Stomach smooth muscle (tissue), 2 donors: ENCODE measurements around the gene C9orf40.

ENCODE experiments used
- H3K27ac ChIP-seq: one replicate; pipeline ENCODE4 v1.7.0; 2013; ENCODE audit warnings: mild to moderate bottlenecking, low read length, inconsistent platforms
- H3K27me3 ChIP-seq, 2 donors: one replicate each; pipeline ENCODE4 v1.7.0; 2013; ENCODE audit warnings: low read length in 2 of 2; ENCODE audit not compliant: insufficient read depth in 2 of 2, control insufficient read depth in 1 of 2
- H3K36me3 ChIP-seq, 2 donors: one replicate each; pipeline ENCODE4 v1.7.0; 2013; ENCODE audit warnings: low read length in 2 of 2; ENCODE audit not compliant: control insufficient read depth in 2 of 2, insufficient read depth in 2 of 2
- H3K4me1 ChIP-seq: one replicate; pipeline ENCODE4 v1.7.0; 2013; ENCODE audit warnings: low read length; ENCODE audit not compliant: control insufficient read depth, insufficient read depth
- H3K4me3 ChIP-seq, 2 donors: one replicate each; pipeline ENCODE4 v1.7.0; 2013; ENCODE audit warnings: low read length in 2 of 2
- H3K9ac ChIP-seq, 2 donors: one replicate each; pipeline ENCODE4 v1.7.0; 2013; ENCODE audit warnings: low read length in 2 of 2, mild to moderate bottlenecking in 1 of 2
- H3K9me3 ChIP-seq, 2 donors: one replicate each; pipeline ENCODE4 v1.7.0; 2013; ENCODE audit warnings: low read length in 2 of 2; ENCODE audit not compliant: control insufficient read depth in 2 of 2
- donor health status: healthy.
- donor health status: Pancreatic carcinoma.

The C9orf40 gene, protein sequence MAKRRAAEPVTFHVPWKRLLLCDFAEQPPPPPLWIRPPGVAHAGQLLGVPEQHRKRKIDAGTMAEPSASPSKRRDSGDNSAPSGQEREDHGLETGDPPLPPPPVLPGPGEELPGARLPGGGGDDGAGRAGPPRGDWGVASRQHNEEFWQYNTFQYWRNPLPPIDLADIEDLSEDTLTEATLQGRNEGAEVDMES

DNA sequence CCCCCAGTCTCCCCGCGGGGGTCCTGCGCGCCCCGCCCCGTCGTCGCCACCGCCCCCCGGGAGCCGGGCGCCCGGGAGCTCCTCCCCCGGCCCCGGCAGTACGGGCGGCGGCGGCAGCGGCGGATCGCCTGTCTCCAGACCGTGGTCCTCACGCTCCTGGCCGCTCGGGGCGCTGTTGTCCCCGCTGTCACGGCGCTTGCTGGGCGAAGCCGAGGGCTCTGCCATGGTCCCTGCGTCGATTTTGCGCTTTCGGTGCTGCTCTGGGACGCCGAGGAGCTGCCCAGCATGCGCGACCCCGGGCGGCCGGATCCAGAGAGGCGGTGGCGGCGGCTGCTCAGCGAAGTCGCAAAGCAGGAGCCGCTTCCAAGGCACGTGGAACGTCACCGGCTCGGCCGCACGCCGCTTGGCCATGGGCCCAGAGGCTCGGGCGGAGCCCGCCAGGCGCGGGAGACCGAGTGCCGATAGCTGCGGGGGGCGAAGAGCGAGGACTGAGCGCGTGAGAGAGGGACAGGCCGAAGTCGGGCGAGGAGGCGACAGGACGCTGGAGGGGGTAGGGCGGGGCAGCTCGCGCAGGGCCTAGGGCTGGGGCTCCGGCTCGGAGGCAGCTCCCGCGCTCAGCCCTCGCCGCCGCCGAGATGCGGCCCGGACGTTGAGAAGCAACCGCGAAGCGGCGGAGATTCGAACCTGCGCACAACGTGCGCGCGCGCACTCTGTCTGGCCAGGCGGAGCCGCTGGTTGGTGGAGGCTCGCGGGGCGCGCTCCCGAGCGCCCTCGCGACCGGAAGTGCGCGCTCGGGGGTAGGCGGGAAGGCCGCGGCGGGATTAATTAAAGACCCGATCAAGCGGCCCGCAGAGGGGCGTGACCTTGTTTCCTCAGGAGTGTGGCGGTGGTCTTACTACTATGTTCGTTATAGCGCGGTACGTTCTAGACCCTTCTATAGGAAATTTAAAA lies at the start of gene C9orf40:
Gene C9orf40, minus strand, starts transcription at position 712 of the 951 bp plus-strand sequence. Its CDS starts 301 bp downstream, at position 411.
- no peaks in the 10 kb centered on the region for H3K9me3 ChIP-seq
- peak within 1 kb of the TSS; percentile 93 for H3K27ac ChIP-seq
- peaks cover 3% of the 10 kb centered on the region for H3K4me1 ChIP-seq
- H3K27me3 ChIP-seq: no peaks in the 10 kb centered on the region
- peak within 1 kb of the TSS; percentile 88 to 94 for H3K9ac ChIP-seq
- H3K36me3 ChIP-seq: no peaks in the 10 kb centered on the region
- peak within 1 kb of the TSS; percentile 74 to 93 for H3K4me3 ChIP-seq

DNA sequence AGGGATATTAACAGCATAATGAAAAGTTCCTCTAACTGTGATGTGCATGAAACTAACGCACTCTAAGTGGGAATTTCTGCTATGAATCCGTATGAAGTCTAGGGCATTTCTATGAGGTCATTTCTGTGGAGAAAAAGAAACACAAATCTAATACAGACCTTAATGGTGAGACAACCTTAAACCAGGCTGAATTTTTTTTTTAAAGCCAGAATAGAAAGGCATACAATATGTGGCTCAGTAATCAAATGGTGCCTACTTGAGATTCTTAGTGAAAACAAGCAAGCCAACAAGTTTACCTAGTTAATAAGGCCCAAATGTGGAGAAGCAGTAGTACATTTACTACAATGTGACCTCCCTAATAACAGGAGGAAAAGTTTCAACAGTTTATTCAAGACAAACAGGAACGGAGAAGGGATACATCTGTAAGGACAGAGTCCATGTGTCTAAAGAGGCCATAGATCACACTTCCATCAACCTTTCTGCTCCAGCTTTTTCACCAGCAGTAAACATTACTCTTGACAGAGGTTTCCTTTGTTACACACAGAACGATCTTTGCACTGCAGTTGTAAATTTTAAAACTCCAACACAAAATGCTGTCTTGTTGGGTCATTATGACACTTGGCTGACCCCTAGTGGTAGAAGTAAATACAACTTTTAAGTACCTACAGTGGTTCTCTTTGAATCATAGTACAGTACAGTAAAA lies 49.2 kb upstream of the C9orf40 start:
- Histone ChIP-seq H3K4me3 (no peak overlapping the region), H3K27me3 (no peaks in the 10 kb centered on the region), H3K4me1 (no peaks in the 10 kb centered on the region), H3K27ac (no peak overlapping the region), H3K9me3 (no peaks in the 10 kb centered on the region), H3K36me3 (peaks cover 0 to 1% of the 10 kb centered on the region in 2 donors), H3K9ac (peak overlapping the region in 1 of 2 donors; percentile 39)

DNA sequence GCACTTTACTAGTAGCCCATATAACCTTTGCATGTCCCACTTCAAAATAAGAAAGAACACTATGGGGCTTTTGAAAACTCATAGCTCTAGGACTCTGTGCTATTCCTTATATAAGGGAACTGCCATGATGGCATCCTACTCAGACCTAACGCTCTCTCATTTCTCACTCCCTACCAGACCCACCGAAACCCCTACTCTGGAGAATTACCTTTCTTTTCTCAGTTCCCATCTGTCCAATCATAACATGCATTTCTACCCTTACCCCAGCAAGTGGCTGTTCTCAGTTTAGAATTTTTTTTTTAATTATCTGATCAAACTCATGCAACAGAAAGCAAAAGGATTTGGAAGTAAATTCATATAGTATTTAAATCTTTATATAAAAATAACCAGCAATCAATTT lies 48.1 kb upstream of the C9orf40 start:
- Histone ChIP-seq H3K4me3 (no peak overlapping the region), H3K9me3 (no peaks in the 10 kb centered on the region), H3K4me1 (no peaks in the 10 kb centered on the region), H3K36me3 (peaks cover 3% of the 10 kb centered on the region in 2 donors), H3K27me3 (no peaks in the 10 kb centered on the region), H3K27ac (no peak overlapping the region), H3K9ac (no peak overlapping the region)

DNA sequence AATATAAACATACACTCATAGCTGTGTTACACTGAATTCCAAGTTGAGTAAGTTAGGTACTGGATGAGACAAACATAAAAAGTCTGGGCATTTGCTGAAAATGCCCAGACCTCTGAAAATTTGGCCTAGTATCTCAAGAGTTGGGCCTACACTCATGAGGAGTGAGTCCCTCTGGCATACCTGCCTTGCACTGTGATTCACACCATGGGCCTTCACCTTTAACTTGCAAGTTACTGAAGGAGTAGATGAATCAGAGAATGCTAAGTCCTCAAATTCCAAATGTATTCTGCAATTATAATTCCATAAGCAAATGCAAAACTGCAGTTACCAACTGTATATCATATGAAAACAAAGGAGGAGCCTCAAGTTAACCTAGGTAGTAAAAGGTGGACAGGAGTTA lies 32.3 kb upstream of the C9orf40 start:
- Histone ChIP-seq H3K4me1 (no peaks in the 10 kb centered on the region), H3K9me3 (no peaks in the 10 kb centered on the region), H3K4me3 (no peak overlapping the region), H3K27me3 (no peaks in the 10 kb centered on the region), H3K9ac (no peak overlapping the region), H3K27ac (no peak overlapping the region), H3K36me3 (peaks cover 0 to 2% of the 10 kb centered on the region in 2 donors)

DNA sequence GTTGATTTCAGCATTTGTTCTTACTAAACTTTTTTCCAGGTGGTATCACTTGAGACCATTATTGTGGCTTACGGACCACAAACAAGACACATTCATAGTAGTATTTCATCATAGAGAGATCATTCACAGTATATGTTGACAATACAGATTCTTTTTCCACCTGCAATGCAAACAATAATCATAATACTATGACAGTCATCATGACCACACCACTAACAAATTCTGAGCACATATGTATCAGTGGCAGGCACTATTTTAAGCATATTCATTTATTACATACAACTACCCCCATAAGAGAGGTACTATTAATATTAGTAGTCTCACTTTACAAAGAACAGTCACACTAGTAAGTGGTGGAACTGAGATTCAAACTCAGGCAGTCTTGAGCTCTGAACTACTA lies 31.0 kb upstream of the C9orf40 start:
- no peaks in the 10 kb centered on the region for H3K4me1 ChIP-seq
- H3K4me3 ChIP-seq: no peak overlapping the region
- no peak overlapping the region for H3K27ac ChIP-seq
- peaks cover 0 to 2% of the 10 kb centered on the region in 2 donors for H3K36me3 ChIP-seq
- no peaks in the 10 kb centered on the region for H3K27me3 ChIP-seq
- no peak overlapping the region for H3K9ac ChIP-seq
- no peaks in the 10 kb centered on the region for H3K9me3 ChIP-seq

DNA sequence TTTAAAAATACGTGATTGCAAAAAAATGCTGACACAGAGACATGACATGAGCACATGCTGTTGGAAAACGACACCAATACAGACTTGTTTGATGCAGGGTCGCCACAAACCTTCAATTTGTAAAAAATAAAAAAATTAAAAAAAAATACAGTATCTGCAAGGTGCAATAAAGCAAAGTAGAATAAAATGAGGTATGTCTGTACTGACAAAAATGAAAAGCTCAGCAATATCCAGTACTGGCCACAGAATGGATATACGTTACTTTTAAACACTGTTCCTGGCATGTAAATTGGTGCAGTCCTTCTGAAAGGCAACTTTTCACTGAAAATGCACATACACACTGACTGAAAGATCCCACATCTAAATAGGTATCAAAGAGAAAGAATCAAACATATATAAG lies 27.1 kb upstream of the C9orf40 start:
- H3K4me3 ChIP-seq: no peak overlapping the region
- no peak overlapping the region for H3K9ac ChIP-seq

DNA sequence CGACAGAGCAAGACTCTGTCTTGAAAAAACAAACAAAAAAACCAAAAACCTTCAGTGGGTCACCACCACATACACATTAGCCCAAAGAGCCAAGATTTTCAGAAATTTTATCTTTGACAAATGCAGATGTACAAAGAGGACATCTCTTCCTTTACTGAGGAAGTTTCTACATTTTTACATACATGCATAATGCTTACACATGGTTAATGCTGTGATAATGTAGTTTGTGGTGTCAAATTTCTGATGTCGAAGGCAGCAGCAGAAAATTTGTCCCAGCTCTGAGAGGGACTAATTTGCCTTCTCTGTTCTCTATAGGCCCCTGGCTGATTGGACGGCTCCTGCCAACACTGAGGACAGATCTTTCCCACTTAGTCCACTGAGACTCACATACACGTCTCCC lies 24.6 kb upstream of the C9orf40 start:
- Histone ChIP-seq H3K27ac (no peak overlapping the region), H3K27me3 (no peaks in the 10 kb centered on the region), H3K9me3 (peaks cover 0 to 8% of the 10 kb centered on the region in 2 donors), H3K4me1 (no peaks in the 10 kb centered on the region), H3K4me3 (no peak overlapping the region), H3K36me3 (peaks cover 5% of the 10 kb centered on the region in 2 donors), H3K9ac (no peak overlapping the region)

More for the DNA sequence above, 27.1 kb upstream of the C9orf40 start:
- Histone ChIP-seq H3K36me3 (peaks cover 5 to 7% of the 10 kb centered on the region in 2 donors), H3K4me1 (no peaks in the 10 kb centered on the region), H3K27ac (no peak overlapping the region), H3K27me3 (no peaks in the 10 kb centered on the region), H3K9me3 (peaks cover 0 to 8% of the 10 kb centered on the region in 2 donors)

DNA sequence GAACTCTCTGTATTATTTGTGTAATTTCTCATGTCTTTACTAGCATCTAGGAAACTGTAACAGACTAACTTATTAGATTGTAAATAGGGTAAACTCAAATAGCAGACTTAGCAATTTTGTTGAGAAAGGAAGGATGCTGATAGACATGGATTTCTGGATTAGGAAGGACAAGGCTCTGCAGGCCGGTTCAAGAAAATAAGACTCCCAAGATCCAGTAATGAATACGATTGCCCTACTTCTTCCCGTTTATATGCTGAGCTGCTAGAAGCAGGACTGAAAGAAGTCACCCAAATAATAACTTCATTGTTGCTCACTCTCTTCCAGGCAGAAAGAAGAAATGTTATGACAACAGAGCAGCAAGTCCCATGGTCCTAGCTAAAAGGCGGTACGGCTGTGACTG lies 22.8 kb upstream of the C9orf40 start:
- peaks cover 5% of the 10 kb centered on the region in 2 donors for H3K36me3 ChIP-seq
- H3K27ac ChIP-seq: no peak overlapping the region
- no peak overlapping the region for H3K9ac ChIP-seq
- peaks cover 0 to 8% of the 10 kb centered on the region in 2 donors for H3K9me3 ChIP-seq
- no peaks in the 10 kb centered on the region for H3K4me1 ChIP-seq
- no peaks in the 10 kb centered on the region for H3K27me3 ChIP-seq
- H3K4me3 ChIP-seq: no peak overlapping the region

DNA sequence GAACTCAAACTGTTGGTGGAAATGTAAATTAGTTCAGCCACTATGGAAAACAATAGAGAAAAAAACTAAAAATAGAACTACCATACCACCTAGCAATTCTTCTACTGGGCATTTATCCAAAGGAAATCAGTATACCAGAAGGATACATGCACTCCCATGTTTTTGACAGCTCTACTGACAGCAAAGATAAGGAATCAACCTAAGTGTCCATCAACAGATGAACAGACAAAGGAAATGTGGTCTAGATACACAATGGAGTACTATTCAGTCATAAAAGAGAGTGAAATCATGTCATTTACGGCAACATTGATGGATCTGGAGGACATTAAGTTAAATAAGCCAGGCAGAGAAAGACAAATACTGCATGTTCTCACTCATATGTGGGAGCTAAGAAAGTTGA lies 21.8 kb upstream of the C9orf40 start:
- H3K4me1 ChIP-seq: no peaks in the 10 kb centered on the region
- no peaks in the 10 kb centered on the region for H3K27me3 ChIP-seq
- H3K36me3 ChIP-seq: peaks cover 5% of the 10 kb centered on the region in 2 donors
- H3K9ac ChIP-seq: no peak overlapping the region
- H3K4me3 ChIP-seq: no peak overlapping the region
- H3K9me3 ChIP-seq: peaks cover 0 to 8% of the 10 kb centered on the region in 2 donors
- H3K27ac ChIP-seq: no peak overlapping the region

DNA sequence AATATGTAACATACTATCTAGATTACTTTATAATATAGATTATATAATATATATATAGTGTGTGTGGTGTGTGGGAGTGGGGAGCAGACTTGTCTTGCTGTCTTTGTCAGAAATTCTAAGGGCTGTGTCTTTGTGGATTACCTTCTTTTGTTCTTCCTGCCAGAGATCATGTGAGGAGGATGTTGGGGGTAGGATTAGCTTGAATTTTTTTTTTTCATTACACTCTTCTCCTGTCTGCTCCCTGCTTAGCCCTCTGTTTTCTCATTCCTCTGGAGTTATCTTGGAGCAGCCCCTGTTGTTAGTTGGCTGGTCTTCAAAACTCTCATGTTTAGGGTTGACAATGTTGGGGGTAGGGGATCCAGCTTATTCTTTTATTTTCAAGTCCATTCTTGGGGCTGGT lies 21.0 kb upstream of the C9orf40 start:
- no peak overlapping the region for H3K9ac ChIP-seq
- peaks cover 0 to 8% of the 10 kb centered on the region in 2 donors for H3K9me3 ChIP-seq
- H3K36me3 ChIP-seq: peaks cover 5% of the 10 kb centered on the region in 2 donors
- H3K4me1 ChIP-seq: no peaks in the 10 kb centered on the region
- H3K27me3 ChIP-seq: no peaks in the 10 kb centered on the region
- no peak overlapping the region for H3K4me3 ChIP-seq
- H3K27ac ChIP-seq: no peak overlapping the region
